ENCODE data around the gene C11orf24.

Gene C11orf24

GRCh38 chr11:68270196-68271022 is 1.4 kb downstream of the C11orf24 start:
- DNase-seq (ENCODE audit: insufficient read length, low spot score) = no peak
- FAIRE-seq = no peak
- no peak for TF ChIP-seq POLR2A (IDR thresholded peaks at IDR 0.05; ENCODE audit: low read depth, low read length)

- DNase-seq (ENCODE audit: insufficient read length, low spot score) (peak; percentile 50), FAIRE-seq (no peak)
- TF ChIP-seq POLR2A (IDR thresholded peaks at IDR 0.05; ENCODE audit: low read depth, low read length) = no peak
Observed at GRCh38 chr11:68269414-68270081, 2.2 kb downstream of the C11orf24 start.

GRCh38 chr11:68267881-68268240 is 3.9 kb downstream of the C11orf24 start:
- no peak for TF ChIP-seq POLR2A (IDR thresholded peaks at IDR 0.05; ENCODE audit: low read depth, low read length)
- no peak for FAIRE-seq

DNA sequence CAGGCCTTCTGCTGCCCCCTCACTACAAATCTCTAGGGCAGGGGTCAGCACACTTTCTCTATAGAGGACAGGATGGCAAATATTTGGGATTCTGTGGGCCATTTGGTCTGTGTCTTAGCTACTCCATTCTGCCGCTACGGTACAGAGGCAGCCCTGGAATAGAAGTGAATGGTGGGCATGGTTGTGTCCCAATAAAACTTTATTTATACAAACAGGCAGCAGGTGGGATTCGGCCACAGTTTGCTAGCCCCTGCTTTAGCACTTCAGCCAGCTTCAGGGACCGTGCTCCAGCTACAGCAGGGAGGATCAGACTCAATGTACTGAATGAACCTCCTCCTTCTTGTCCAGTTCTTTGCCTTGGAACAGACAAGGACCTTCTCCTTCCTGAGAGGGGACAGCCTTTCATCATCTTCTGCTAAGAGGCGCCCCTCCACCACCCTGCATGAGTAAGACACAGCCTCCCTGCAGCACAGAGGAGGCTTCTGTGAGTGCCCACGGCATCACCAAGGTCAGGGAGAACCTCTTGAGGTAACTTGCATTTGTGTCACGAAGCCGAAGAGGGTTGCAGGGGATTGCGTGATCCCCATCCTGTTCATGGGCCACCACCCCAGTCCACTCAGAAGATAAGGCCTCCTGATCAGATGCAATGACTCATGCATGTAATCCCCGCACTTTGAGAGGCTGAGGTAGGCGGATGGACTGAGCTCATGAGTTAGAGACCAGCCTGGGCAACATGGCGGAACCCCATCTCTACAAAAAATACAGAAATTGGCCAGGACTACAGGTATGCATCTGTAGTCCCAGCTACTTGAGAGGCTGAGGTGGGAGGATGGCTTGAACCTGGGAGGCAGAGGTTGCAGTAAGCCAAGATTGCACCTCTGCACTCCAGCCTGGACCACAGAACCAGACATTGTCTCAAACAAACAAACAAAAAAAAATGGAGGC is 4.6 kb downstream of the C11orf24 start:
- no peak for TF ChIP-seq POLR2A (IDR thresholded peaks at IDR 0.05; ENCODE audit: low read depth, low read length)
- no peak for FAIRE-seq
- no peak for DNase-seq (ENCODE audit: insufficient read length, low spot score)

More at GRCh38 chr11:68267881-68268240, 3.9 kb downstream of the C11orf24 start:
- no peak for DNase-seq (ENCODE audit: insufficient read length, low spot score)

- TF ChIP-seq POLR2A (IDR thresholded peaks at IDR 0.05; ENCODE audit: low read depth, low read length) = no peak
- no peak for FAIRE-seq
- DNase-seq (ENCODE audit: insufficient read length, low spot score) = no peak
Observed at GRCh38 chr11:68266121-68266891, 5.5 kb downstream of the C11orf24 start.

DNA sequence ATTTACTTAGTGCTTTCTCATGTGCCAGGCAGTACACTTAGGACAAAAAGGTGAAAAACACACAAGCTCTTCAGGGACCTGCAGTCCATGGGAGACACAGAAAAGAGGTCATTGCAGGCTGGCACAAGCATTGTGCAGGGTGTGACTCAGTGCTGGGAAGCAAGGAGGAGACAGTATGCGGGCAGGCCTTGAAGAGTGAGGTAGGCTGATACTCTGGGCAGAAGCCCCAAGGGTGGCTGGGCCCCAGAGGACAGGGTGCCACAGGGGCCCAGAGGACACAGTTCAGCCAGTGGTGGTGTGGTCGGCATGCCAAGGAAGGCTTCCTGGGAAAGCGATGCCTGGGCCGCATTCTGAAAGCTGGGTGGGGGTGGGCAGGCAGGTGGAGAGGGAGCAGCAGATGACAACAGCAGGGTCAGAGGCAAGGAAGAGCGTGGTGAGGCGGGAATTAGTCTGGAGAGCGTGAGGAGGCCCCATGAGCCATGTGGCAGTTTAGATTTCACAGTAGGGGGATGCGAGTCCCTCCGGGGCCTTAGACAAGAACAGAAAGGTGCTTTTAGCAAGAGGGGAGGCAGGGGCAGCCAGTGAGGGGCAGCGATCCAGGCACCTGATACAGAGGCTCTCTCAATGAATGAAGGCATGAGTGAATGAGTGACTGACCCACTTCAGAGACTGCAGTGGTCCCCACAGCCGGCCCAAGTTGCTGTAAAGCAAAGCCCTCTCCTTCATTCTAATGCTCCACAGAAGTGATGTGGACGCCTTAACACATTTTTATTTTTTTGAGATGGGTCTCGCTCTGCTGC is 6.8 kb downstream of the C11orf24 start:
- no peak for DNase-seq (ENCODE audit: insufficient read length, low spot score)
- no peak for TF ChIP-seq POLR2A (IDR thresholded peaks at IDR 0.05; ENCODE audit: low read depth, low read length)
- FAIRE-seq = no peak

- DNase-seq (ENCODE audit: insufficient read length, low spot score) = no peak
- no peak for TF ChIP-seq POLR2A (IDR thresholded peaks at IDR 0.05; ENCODE audit: low read depth, low read length)
- no peak for FAIRE-seq
Observed at GRCh38 chr11:68264244-68264643, 7.5 kb downstream of the C11orf24 start.

DNA sequence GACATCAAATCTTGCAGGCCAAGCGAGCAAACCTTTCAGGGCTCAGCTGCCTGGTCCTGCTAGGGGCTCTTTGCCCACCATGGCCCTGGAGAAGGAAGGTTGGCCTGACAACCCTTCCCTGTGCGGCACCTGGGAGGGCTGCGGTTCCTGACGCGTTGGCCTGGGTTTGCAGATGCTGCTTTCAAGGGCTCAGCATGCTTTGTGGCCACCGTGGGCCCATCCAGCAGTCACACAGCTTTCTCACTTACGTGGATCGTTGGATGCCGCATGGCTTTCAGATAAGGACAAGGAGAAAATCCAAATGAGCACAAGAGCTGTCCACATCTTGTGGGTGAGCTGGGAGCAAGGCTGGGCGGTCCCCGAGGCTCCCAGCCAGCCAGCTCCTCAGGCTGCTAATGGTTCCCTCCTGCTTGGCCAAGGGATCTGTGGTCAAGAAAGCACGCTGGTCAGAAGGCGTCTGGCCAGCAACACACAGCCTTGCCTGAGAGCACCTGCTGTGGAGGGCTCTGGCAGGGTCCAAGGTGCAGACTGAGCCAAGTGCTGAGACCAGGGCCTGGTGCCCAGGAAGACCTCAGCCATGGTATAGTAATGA is 8.2 kb downstream of the C11orf24 start:
- FAIRE-seq (no peak), DNase-seq (ENCODE audit: insufficient read length, low spot score) (no peak)
- TF ChIP-seq POLR2A (IDR thresholded peaks at IDR 0.05; ENCODE audit: low read depth, low read length) = no peak

- DNase-seq (ENCODE audit: insufficient read length, low spot score) (no peak), FAIRE-seq (no peak)
- no peak for TF ChIP-seq POLR2A (IDR thresholded peaks at IDR 0.05; ENCODE audit: low read depth, low read length)
Observed at GRCh38 chr11:68262544-68262827, 9.3 kb downstream of the C11orf24 start.

DNA sequence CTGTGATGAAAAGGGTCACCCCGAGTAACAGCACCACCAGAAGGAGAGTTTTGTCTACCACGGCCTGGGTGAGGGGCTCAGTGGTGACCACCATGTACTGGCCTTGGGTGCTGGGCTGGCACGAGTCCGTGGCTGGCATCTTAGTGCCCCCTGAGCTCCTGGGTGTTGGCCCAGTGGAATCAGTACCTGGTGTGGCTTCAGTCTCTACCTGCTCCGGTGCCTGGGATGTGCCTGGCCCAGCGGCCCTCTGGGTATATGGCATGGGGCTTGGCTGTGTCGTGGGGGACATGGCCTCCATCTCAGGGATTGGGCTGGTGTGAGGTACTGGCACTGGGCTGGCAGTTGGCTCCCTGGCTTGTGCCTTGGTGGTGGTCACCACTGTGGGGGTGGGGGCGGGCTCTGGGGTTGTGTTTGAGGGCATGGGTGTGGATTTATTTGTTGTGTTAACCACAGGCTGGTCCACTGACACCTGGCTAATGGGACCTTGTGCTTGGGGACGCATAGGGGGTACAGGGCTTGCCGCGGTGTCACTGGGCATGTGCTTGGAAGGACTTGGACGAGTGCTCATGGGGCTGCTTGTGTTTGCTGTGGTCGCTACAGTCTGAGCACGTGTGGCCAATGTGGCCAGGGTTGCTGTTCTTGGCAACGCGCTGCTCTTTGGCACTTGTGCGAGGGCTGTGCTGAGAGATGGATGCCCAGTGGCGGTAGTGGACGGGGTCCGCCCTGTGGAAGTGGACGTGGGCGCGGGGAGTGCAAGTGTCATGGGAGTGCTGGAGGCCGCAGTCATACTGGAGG is 9.8 kb downstream of the C11orf24 start:
- FAIRE-seq (no peak), DNase-seq (ENCODE audit: insufficient read length, low spot score) (no peak)
- no peak for TF ChIP-seq POLR2A (IDR thresholded peaks at IDR 0.05; ENCODE audit: low read depth, low read length)

DNA sequence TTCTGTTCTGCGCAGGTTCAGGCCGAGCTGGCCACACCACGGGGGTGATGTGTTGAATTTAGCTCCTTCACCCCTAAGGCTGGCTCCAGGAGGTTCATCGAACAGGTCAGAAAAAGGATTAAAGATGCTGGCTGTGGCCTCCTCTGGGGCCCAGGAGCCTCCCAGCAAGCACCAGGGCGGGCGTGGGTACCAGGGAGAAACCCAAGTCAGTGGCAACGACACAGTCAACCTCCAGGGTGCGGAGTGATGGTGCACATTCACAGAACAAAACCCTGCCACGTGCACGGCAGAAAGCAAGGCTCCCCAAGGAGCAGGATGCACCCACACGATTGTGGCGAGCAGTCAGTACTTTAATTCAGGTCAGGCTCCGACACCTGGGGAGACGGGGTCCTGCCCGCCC is 10.8 kb downstream of the C11orf24 start:
- no peak for FAIRE-seq
- no peak for DNase-seq (ENCODE audit: insufficient read length, low spot score)
- TF ChIP-seq POLR2A (IDR thresholded peaks at IDR 0.05; ENCODE audit: low read depth, low read length) = no peak

GRCh38 chr11:68260484-68260883 is 11.3 kb downstream of the C11orf24 start:
- no peak for FAIRE-seq
- DNase-seq (ENCODE audit: insufficient read length, low spot score) = no peak
- no peak for TF ChIP-seq POLR2A (IDR thresholded peaks at IDR 0.05; ENCODE audit: low read depth, low read length)

All from H54 (cell line).